ENCODE measurements around the gene SPTBN2.

GRCh38 chr11:66768088-66768521, 39.1 kb upstream of the SPTBN2 start:
- no peak for TF ChIP-seq POLR2A (IDR thresholded peaks at IDR 0.05)
- TF ChIP-seq CTCF (IDR thresholded peaks at IDR 0.05) = no peak

Measured in Peyer's patch (tissue), 4 donors.